HG03159 (cell line): Measurements from ENCODE around the gene FRMD4A.
"Not testable (repeated sequence)": the region's sequence is repeated elsewhere in the genome, so short reads cannot be mapped to it uniquely, and the experiment has no call there.

ENCODE experiments used
- ATAC-seq: cut with Tn5 transposase; IDR thresholded peaks from one replicate; pipeline ENCODE4 v1.9.1; 2021; ENCODE audit warnings: mild to moderate bottlenecking, moderate library complexity; ENCODE audit not compliant: unreplicated experiment

FRMD4A gene

DNA sequence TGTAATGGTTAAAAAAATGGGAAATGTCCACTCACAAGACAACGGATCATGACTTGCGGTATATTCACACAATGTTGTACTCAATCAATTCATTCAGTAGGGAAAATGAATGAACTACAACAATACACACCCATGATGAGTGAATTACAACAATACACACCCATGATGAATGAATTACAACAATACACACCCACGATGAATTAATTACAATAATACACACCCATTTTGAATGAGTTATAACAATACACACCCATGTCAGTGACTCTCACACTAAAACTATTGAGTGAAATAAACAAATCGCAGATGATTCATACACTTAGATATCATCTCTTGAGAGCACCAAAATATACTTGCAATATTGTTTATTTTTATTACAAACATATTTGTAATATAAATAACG, 174.6 kb downstream of the FRMD4A start:
- no peak for ATAC-seq

DNA sequence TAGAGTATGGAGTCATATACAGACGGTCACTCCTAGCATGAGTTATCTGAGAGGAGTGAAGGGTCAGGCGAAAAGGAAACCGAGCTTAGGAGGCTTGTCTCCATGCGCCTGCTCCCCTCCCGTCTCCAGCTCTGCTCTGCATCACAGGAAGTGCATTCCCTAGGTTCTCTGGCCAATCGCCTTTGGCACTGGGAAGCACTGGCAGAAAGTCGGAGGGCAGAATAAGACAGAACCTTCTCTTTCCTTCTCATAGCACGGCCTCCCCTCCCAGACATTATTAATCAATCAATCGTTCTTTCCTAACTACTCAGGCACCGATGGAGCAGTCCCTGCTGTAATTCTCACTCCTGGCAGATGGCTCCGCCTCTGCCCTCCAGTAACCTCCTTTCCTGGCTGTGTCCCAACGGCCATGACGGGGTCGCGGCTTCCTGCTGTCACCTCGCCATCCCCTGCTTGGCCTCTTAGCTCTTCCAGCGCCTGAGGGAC, 177.1 kb downstream of the FRMD4A start:
- no peak for ATAC-seq

DNA sequence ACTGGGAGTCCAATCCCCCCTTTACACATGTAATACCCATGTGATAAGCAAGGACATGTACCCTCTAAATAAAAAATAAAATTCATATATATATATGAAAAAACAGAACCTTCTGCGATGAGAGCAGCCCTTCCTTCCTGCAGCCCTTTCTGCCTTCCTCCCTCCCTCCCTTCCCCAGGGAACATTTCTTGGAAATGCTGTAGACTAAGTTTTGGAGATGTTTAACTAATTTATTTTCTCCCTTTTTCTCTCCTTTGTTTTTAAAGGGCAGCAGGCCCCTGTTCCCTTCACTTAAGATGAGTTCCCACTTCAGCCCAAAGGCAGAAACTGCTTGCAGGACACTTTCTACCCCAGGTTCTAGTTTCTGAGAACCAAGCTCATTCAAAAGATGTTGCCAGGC, 179.2 kb downstream of the FRMD4A start:
- ATAC-seq, result no peak

DNA sequence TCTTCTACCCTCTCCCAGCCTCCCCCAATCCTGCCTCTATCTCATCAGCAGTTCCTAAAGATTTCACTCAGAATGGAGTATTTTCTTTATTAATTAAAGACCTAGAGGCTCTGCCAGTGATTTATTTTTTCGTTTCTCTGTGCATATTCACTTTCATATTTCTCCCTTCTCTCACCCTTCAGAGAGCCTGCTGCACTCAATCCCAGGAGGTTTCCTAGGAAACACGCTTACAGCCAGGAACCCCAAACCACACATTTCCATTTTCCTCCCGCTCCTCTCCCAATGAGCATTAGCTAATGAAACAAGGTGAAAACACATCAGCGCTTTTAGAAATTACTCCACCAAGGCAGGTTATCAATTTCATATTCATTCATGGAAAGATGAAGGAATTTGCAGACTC, 180.2 kb downstream of the FRMD4A start:
- ATAC-seq, result no peak

DNA sequence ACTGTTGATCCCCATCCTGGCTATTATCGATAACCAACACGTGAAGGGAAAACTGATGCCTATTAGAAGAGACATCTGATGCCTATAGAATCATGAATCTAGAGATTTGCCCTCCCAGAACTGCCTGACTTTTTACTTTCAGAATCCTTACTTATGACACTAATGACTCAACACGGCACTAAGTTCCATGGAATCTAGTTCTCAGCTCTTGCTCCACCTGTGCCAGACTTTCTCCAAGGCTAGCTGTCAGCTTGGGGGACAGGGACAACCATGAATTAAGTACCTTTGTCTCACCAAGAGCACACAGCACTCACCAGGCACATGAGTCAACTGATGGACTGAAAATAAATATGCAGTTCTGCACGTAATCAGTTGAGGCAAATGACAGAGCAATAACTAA, 184.2 kb downstream of the FRMD4A start:
- ATAC-seq, result no peak

DNA sequence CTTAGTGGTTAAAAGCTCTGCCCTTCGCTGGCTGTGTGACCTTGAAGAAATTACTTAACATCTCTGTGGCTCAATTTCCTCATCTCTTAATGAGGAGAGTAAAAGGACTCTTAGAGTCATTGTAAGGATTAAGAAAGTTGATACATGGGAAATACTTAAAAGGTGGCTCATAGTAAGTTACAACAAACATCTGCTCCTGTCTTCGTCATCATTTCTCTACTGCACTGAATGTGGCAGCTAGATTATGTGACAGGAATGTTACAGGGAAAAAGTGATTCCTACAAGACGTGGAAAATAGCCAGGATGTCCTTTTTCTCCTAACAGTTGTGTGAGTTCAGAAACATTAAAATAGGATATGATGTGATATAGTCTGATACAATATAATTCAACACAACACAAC, 184.7 kb downstream of the FRMD4A start:
- no peak for ATAC-seq

DNA sequence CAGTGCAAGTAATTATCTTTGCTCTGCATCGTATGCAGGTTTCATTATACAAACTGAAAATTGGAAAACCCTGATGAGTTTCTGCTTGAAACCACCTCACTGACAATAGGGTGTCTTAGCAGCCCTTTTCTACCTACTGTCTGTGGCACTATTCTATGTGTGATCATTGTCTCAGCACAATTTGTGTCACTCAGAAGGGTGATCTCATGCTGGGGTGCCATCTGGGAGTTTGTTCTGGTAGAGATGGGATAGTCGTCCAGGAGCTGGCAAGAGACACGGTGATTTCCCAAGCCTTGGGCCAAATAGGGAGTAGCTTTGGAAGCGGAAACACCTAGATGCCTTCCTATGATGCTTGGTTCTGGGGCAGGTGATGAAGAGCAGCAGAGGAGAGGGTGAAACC, 186.3 kb downstream of the FRMD4A start:
- no peak for ATAC-seq

DNA sequence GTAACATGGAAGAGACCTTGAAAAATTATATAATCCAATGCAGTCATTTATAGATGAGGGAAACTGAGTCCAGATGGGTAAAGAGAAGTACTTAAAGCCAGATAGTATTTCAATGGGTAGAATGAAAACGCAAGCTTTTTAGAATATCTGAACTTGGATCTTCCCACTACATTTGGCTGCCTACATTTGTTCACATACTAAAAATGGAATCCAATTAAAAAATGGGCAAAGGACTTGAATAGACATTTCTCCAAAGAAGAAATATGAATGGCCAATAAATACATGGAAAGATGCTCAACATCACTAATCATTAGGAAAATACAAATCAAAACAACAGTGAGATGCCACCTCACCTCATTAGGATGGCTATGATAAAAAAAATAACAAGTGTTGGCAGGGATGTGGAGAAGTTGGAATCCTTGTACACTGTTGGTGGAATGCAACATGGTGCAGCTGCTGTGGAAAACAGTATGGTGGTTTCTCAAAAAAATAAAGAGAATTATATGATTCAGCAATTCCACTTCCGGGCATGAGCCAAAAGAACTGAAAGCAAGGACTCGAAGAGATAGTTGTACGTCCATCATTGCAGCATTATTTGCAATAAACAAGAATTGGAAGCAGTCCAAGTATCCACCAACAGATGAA, 188.0 kb downstream of the FRMD4A start:
- ATAC-seq, result no peak

DNA sequence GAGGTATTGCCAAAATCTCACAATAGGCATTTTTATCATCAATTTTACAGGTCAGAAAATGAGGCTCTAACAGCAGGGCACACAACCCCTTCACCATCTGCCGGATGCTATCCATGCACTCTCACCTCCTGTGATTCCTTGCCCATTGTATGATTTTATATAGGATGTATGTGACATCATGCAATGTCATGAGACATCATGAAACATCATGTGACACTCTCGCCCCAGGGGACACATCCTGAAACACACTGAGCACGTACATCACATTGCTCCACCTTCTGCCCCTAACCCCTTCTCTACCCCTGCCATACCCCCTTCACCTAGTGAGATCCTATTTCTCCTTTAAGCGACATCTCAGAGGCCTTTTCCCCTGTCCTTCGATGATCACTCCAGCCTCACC, 189.4 kb downstream of the FRMD4A start:
- ATAC-seq, result no peak

DNA sequence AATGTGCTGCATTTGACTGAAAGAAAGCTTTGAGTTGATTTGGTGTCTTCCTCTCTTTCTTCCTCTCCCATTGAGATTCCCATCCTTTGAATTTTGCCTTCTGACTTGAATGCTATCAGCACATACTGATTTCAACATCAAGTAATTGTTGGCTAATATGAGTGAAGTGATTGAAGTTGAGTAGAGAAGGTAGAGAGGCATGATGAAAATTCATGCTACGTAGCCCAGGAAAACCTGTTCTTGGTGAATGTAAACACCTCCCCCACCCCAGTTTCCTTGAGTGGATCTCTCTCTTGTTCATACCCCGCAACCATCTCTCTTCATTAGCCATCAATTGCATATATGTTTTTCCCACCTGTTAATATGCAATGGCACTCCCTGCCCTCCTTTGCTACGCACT, 193.3 kb downstream of the FRMD4A start:
- no peak for ATAC-seq

DNA sequence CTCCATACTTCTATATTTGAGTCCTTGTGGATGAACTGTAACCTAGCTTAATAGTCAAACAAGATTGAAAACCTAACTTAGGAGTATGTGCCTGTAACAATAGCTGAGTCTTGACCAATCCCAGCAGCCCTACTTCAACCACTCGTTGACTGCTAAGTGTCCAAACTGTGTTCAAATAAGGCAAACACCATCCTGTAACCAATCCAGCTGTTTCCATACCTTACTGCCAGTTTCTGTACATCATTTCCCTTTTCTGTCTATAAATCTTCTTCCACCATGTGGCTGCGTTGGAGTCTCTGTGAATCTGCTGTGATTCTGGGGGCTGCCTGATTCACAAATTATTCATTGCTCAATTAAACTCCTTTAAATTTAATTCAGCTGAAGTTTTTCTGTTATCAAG, 195.5 kb downstream of the FRMD4A start:
- not testable (repeated sequence) for ATAC-seq

DNA sequence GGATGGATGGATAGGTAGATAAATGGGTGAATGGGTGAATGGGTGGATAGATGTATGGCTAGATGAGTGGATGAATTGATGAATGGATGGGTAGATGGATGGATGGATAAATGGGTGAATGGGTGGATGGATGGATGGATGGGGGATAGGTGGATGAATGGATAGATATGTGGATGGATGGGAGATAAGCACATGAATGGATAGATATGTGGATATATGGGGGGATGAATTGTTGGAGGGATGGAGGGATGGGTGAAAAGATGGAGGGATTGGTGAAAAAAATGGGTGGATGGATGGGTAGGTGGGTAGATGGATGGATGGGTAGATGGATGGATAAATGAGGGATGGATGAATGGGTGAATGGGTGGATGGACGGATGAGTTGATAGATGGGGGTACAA, 196.4 kb downstream of the FRMD4A start:
- ATAC-seq, result no peak

DNA sequence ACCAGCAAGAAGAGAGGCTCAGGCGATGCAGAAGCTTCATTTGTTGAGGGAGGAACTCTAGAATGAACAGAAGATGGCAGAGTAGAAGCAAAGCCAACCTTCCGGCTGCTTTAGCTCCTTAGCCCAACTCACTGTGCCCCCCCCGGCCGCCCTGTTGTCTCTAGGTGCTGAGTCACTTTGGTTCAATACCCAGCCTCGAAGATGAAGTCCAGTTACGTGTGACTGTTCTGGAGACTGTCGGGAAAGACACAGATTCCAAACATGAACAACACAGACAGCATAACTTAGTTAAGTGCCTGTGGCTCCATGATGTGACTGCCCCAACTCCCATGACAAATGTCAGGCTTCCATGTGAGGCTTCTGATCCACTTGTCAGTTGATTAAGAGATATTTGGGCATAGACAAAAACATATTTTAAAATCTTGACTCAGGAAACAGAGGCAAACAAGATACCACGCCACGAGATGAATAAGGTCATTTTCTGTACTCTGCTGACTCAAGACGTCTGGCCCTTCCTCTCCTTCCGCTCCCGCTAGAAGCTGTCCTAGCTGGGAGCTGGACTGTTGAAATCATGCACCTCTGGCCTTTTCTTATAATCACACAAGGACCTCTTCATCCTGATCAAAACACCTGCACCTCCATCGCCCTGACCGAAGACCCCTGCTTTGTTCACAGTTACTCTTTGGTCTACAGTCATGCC, 199.3 kb downstream of the FRMD4A start:
- ATAC-seq, result no peak

DNA sequence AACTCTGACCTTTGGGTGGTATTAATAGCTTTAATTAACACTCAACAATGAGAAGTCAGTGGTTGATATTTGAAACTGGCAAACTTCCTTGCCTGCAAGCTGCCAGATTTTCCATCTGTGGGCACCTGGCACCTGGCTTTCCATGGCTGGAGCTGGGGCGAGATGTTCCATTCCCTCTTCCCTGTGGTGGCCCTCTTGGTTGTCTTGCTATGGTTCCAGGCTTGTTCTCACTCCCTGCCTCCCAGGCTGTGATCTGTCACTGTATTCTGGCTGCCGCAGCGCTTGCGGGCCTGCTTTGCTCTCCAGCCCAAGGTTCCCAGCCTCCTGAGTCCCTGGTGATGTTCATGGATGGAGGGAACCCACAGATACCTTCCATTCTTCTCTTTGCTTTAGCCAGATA, 201.0 kb downstream of the FRMD4A start:
- no peak for ATAC-seq

DNA sequence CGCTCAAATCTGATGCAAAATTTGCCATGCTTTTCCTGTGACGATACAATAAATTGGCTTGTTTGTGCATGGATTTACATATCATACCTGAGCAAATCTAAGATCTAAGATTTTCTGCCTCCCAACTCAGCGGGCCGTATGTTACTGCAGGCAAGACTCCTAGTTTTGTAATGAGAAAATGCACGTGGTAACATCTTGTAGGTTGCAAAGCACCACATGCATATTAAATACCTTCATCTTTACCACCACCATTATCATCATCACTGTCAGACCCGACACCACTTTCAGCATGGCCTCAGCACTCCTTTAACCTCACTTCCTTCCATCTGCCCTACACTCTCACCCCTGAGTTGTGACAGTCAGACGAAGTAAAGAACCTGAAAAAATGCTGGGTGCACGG, 202.2 kb downstream of the FRMD4A start:
- ATAC-seq, result no peak

DNA sequence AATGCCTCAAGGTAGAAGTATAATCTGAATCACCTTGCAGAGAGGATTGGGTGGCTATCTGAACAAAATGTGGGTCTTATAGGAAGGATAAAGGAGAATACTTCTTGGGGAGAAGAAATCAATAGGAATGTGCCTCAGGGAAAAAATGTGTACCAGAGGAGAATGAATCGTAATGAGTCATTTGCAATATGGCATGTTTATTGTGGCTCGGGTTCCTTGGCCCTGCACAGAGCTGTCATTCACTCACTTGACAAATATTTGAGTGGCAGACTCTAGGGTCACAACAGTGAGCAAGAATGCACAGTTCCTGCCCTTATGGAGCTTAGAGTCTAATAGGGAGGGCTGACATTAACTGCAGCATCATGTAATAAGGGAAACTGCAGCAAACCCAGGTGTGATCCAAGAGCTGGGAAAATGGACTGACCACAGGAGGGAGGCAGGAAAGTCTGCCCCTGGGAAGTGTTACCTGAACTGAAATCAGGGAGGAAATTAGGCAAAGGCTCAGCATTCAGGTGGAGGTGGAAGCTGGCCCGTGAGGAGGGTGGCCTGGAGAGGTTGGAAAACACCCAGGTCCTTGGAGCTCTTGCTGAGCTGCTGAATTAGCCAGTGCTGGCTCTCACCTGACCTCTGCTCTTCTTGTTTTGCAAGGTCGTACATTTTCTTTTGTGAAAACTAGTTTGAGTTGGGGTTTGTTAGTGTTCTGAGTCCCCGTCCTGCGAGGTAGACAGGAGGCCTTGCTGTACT, 203.9 kb downstream of the FRMD4A start:
- no peak for ATAC-seq

DNA sequence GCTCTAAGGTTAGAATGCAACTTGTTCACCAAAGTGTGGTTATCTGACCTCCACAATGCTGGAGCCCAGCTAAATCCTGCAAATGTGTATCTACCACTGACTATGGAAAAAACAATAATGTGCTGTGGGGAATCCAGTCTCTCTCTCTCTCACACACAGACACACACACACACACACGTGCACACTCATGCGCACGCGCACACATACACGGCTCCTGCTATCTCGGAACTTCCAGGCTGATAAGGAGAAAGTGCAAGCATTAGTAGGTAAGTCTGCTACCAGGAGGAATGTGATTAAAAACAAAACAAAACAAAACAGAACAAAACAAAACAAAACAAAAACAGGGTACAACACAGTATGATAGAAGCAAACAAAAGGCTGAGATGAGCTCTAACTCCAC, 205.2 kb downstream of the FRMD4A start:
- ATAC-seq, result no peak

DNA sequence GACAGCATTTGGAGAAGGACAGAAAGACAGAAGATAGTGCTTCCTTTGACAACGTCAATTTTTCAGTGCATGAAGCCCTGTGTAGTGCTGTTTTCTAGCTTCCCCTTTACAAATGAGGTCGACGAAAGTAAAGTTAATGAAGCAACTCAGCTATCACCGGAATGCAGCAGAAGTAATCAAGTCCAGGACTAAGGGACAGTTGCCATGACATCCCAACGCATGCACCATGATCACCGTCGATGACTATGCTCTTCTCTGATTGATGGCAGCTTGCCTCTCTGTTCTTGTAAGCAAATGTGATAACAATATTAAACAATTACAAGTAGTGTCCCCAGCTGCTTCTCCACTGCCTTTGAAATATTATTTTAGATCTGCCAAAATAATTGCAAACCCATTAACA, 205.8 kb downstream of the FRMD4A start:
- no peak for ATAC-seq

DNA sequence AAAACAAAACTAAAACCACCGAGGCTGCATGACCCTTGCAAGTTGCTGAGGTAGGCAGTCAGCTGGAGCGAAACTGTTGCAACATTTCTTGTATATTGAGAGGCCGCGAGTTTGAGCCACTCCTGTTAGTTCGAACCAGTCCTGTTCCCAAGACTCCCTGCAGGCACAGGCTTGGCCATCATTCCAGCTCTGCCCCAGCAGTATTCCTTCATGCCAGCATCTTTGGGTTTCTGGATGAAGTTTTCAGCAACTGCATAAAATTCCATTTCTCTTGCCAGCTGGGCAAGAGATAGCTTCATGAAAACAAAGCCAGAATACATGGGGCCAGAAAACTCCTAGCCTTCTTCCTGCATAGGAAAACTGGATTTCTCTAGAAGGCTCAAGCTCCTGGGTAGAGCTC, 207.6 kb downstream of the FRMD4A start:
- ATAC-seq, result no peak

DNA sequence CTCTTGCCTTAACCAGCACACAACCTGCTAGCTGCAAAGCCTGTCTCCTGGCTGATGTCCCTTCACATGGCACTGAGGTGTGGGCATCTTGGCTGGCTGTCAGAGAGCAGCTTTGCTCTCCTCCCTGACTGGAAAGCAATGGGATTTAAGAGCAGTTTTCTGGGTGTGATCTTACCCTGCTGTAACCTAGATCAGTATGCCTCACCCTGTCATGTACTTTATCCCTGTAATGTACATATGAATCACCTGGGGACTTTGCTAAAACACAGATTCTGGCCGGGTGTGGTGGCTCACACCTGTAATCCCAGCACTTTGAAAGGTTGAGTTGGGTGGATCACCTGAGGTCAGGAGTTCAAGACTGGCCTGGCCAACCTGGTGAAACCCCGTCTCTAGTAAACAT, 209.9 kb downstream of the FRMD4A start:
- no peak for ATAC-seq

DNA sequence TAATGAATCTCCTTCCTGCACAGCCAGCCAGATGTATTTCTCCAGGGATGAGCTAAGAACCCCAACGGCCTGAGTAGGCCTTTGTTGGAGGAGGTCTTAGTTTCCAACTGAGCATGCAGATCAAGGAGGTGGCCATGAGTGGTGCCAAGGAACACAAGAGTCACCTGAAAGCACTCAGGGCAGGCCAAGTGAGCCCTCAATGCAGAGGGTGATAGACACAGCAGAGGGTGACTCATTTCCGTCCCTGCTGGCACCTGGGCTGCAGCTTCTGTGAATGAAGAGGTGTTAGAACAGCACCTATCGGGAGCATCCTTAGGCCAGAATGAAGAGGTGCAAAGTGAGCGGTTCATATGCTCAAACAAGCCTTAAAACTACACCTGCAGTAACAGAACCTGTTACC, 211.8 kb downstream of the FRMD4A start:
- ATAC-seq, result no peak

DNA sequence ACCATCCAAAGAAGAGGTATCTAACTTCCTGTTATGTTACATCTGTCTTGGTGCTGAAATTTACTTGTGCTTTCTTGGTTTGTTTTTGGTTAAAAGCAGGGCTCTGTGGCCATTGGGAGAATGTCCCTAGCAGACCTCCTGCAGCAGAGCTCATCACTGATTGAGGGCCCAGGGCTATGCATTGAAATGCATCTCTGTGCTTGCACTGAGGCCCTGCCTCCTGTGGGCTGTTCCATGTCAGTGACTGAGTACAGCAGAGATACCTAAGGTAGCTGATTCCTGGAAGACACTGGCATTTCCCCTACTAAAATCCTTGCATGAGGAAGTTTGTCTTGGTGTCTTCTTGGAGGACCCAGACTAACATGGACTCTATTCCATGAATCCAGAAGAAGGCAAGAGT, 213.9 kb downstream of the FRMD4A start:
- ATAC-seq, result no peak
